T follicular helper cell (primary cell): ENCODE data around the gene CCRL2.
"Not testable (repeated sequence)": the region's sequence is repeated elsewhere in the genome, so short reads cannot be mapped to it uniquely, and the experiment has no call there.

ENCODE experiments used
- DNase-seq: peaks from one replicate; pipeline ENCODE4 v3.0.0-alpha.2; 2020; ENCODE audit warnings: low read depth

Gene CCRL2

DNA sequence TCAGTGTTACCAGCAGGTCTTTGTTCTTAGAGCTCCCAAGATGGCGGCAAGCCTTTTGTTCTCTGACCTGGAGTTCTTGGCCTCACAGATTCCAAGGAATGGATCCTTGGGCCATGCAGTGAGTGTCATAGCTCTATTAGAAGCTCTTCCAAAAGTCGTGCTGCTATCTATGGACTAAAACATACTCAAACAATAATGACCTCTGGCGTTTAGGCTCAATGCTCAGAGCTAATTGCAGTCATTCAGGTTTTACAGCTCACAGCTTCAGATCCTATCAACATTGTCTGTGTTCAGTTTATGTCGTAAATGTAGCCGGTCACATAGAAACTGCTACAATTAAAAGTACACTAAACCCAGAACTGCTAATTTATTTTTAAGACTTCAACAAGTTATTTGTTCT is 22.2 kb downstream of the CCRL2 start:
- DNase-seq, result no peak

DNA sequence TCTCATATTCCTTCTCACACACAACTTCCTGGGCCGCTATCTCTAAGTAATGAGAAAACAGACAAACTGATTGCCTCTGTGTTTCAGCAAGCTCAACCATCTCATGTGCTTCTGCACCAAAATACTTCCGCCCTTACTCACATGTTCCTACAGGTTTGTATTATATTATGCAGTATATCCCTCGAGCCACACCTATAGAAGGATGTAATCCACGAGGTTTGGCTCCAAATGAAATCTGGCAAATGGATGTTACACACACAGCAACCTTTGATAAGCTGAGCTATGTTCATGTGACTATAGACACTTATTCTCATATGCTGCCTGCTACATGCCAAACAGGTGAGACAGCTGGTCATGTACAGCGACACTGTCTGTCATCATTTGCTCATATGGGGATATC is 22.6 kb downstream of the CCRL2 start:
- no peak for DNase-seq

DNA sequence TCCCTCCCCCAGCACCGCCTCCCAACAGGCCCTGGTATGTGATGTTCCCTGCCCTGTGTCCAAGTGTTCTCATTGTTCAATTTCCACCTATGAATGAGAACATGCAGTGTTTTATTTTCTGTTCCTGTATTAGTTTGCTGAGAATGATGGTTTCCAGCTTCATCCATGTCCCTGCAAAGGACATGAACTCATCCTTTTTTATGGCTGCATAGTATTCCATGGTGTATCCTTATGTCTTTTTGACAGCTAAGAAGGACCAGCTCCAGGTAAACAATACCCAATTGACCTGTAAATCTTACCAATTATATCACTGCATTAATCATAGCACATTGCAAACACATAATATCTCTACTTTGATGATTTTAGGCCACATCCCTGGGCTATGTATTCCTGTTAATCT is 23.8 kb downstream of the CCRL2 start:
- DNase-seq, result not testable (repeated sequence)

DNA sequence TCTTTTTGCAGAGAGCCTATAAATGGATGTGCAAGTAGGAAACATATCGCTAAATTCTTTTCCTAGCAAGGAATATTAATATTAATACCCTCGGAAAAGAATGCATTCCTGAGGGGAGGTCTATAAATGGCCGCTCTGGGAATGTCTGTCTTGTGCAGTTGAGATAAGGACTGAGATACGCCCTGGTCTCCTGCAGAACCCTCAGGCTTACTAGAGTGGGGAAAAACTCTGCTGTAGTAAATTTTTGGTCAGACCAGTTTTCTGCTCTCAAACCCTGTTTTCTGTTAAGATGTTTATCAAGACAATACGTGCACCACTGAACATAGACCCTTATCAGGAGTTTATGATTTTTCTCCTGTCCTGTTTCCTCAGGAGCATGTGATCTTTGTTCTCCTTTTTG is 24.8 kb downstream of the CCRL2 start:
- DNase-seq, result not testable (repeated sequence)

DNA sequence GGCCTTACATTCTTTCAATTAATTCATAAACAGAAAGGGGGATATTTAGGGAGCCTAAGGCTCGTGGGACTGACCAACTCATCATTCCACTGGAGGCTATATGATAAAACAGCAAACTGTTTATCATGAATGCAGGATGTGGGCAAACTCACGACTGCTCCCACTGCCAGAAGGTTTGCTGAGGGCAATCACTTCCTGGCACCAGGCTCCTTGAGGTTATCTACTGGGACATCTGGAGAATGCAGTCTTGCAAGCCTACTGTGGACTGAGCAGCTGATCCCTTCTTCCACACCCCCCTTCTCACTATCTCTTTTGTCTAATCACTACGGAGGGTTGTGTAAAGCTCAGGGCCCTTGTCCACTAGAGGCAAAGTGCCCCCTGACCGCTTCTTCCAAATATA is 26.1 kb downstream of the CCRL2 start:
- DNase-seq, result not testable (repeated sequence)

DNA sequence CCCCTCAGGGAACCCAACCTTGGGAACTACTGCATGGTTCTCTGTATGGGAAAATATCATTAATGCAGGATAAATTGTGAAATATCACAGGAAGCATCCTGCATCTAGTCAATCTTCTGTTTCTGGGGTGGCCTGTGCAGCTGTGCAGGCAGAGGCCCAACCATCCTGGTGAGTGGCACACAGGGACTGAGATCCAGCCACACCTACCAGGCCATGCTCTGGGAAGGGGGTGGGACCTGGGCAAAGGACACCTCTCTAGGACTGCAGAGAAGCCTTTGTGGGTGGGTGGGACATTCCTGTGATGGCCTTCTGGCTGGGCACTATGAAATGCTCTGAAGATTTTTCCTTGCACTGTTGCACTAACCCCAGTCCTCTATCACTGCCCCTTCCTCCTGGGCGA is 26.8 kb downstream of the CCRL2 start:
- DNase-seq, result no peak

DNA sequence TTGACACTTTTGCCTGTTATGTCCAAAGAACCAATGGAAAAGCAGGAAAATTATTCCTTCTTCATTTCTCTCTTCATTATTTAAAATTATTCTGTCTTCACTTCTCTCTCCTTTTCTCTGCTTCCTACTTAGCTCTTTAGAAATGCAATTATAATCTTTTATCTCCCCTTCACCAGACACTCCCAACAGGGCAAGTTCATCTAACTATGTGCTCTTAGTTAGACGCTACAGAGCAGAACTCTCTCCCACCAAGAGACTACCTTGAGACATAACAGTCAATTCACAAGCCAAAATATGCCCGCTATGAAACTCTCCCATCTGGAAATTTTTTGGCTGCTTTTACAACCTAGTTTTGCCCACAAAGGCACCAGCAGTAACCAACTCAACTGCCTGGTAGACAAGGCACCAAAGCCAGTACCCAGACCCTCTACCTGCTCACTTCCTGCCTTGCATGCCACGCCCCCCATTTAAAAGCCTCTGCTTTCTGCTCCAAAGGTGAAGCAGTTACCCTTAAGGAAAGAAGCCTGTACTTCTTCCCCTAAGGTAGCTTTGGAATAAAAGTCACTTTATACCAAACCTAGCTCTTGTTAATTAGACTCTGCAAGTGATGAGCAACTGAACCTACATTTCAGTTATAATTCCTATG is 28.1 kb downstream of the CCRL2 start:
- no peak for DNase-seq

DNA sequence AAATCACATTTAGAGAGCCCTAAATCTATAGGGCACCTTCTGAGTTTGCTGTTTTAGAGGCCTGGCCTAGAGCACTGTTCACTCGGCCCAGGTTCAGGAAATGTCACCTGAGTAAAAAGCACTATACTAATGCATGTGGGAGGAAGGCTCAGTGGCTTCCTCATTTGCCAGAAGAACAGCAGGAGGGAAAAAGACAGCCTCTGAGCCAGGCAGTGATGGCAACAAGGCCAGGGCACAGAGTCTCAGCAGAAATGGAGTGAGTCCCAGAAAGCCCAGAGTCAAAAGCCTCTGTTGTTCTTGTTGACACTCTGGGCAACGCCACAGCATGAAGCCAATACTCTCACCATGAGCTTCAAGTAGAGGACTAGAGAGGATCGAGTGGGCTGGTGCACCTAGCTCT is 31.8 kb downstream of the CCRL2 start:
- DNase-seq, result no peak

DNA sequence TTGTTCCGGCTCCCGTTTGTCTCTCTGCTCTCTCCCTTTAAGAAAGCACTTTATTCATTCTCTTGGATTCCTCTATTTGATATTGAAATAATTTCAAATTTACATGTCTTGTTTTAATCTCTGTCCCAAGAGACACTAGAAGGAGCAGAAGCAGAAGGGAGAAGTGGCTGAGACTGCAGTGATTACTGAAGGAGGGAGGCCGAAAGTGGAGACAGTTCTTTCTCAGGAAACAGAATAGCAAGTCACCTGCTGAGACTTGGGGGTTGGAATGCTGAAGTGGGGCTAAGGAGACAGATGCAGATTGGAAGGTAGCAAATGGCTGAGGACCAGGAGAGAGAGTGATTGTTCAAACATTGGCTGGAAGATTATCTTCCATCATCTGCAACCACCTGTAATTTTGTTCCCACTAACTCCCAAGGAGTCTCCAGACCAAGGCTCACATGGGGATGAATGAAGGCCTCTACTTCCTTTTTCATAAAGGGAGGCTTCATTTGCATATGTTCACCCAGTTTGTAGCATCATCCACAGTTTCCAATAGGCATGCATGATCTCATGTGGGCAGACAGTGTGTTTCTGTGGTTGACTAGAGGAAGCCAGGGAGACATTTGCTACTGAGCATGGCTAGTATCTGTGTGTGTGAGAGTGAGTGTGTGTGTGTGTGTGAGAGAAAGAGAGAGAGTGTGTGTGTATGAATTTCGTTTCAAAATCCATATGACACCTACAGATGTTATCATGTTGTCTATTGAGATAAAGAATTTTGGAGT is 33.7 kb downstream of the CCRL2 start:
- no peak for DNase-seq

DNA sequence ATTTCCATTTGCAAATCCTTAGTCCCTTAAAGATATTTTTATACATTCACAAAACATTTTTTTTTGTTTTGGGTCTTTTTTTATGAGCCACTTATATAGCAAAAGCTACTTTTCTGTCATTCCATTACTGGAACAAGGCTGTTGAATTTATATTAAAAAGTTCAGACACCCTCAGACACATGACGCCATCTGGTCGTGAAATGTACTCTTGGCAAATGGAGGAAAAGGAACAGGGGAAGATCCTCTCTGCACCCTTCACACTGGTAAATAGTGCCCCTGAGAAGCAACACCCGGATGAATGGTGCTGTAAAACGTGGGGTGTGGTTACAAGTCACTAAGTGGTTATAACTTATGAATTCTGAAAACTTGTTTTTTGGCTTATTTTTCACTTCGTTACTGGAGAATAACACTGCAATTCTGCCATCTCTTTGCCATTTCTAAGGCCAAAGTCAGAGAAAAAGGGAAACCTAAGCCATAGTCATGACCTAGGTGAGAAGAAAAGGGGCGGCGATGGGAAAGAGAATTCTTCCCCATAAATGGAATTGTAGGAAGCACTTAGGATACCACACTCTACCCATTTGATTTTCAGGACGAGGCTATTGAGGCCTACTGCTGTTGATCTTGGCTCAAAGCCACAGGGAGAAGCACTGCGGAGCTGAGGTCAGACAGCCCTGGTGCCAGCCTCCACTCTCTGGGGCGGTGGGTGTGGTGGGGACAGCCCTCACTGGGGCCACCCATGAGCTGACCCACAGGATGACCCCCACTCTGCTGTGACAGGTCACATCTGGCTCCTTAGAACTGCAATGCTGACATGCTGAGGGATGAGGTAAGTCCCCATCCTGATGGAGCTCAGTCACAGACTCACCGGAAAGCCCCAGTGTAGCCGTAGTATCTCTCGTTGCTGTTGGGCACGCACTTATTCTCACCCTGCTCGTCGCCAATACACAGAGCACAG is 35.8 kb downstream of the CCRL2 start:
- DNase-seq, result no peak

DNA sequence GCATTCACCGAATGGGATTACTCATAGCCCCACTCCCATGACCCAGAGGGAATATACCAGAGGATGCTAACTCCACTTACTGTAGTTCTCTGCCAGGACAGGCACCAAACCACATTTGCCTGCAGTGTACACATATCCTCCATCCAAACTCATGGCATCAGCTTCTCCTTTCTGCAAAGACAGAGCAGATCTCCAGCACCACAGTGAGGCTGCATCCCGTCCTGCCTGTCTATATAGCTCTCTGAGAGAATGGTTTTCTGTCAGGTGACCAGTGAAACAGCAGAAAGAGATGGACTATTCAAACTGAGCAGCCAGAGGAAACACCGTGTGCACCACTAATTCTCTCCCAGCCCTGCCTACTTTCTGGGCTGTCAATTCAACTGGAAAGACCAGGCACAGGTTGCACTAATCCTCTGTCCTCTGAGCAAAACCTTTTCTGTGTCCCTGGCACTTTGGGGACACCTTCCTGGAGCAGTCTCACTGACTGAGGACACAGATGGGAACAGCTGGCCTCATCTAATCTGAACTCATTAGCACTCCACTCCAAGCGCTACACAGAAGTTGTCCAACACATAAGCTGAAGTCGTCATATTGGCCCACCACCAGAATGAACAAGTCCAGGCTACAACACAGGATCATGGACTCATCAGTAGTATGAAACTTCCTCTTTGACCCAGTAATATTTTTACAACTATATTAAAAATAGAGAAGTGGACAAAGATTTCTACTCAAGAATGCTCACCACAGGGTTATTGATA is 40.3 kb downstream of the CCRL2 start:
- DNase-seq, result no peak

DNA sequence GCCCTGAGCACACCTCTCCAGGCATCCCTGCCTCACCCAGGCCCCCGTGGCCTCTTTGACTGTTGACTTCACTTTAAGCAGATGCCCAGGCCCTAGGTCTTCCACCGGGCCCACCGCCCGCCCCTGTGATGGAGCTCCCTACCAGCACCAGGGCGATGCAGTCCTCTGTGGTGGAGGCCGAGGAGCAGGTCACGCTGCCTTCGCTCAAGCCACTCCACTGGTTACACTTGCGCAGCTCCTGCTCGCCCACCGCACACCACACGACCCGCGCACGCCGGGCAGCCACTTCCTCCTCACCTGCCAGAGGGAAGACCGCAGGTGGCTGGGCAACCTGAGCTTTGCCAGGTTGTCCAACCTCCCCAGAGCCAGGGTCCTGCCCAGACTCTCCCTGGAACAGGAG is 41.7 kb downstream of the CCRL2 start:
- no peak for DNase-seq

DNA sequence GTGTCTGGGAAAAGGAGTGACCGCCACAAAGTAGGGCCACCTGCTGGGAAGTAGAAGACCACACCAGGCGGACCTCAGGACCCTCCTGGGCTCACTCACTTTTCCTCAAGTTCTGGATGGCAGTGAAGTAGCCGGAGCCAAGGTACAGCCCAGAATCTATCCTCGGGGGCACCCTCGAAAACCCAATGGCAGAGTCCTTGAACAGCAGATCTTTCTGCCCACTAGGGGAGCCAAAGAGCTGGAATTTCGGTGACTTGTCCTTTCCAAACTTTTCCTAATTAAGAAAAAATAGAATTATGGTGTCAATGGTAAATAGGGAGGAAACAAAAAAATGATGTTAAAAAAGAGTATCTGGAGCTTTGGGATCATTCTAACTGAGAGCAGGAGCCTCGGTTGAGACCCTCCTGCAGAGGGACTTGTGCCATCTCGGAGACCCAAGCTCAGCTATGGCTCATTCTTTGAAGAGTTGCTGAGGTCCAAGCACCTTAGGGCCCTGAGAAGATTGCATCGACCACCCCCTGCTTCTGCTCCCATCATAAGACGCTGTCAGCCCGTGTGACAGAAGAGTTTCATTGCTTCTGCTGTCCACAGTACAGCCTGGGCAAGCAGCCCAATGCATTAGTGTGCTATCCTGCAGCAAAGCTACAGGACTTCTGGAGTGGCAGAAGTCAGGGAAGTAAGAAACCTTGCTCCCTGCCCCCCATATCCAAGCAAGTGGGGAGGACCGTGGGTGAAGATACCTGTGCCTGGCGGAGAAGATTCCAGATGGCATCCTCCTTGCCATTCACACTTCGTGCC is 42.9 kb downstream of the CCRL2 start:
- no peak for DNase-seq

DNA sequence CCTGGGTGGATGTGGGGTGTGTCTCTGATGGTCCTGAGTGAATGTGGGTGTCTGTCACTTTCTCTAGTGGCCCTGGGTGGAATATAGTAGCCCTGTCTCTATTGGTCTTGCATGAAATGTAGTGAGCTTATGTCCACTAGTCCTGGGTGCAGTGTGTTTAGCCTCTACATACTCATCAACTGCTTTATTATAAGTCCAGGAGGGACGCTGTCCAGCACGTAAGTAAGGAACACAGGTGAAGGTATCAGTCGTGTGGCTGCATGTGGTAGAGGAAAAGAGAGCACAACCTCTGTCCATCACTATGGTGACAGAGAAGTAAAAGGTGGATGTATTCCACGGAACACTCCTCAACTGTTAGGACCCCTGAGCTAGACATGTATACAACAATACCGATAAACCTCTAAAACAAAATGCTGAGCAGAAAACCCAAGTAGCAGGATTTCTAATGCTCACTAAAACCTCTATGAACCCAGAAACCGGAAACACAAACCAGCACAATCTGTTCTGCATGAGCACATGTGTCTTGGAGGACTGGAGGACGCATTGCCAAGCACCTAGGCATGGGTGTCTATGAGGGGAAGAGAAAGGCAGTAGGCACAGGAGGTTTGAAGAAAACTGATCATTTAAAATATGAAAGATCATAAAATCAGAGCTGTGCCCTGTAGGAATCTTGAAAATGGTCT is 46.6 kb downstream of the CCRL2 start:
- no peak for DNase-seq

DNA sequence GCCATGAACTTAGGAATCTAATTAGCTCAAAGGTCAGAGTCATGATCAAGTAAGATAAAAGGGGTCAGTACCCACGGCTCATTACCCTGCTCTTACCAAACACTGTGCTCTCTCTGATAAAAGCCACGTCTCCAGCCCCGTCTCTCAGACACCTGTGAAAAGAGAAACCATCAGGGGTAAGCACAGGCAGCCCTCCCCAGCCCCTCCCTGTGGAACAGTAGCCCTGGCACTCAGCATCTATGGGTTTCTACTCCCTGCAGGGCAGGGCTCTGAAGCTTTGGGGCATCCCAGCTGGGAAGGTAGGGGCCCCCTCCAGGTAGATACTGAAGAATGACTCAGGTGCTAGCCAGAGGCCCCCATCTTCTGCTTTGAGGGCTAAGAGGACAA is 47.1 kb downstream of the CCRL2 start:
- no peak for DNase-seq

DNA sequence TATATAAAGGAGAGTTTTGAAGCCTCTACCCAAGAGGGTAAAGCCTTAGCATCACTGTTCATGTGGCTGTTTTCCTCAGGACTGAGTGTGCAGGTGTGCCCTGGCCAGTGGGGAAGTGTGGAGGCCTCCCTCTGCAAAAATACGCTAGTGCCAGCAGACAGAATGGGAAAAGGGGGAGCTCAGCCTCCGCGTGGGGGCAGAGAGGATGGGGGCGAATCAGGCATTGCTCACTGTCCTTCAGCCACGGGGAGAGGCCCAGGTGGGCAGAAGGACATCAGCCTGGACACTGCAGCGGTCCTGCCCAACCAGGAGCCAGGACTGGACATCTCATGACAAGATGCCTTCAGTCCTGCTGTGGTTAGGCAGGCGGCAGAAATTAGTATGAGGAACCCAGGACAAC is 47.5 kb downstream of the CCRL2 start:
- DNase-seq, result no peak

DNA sequence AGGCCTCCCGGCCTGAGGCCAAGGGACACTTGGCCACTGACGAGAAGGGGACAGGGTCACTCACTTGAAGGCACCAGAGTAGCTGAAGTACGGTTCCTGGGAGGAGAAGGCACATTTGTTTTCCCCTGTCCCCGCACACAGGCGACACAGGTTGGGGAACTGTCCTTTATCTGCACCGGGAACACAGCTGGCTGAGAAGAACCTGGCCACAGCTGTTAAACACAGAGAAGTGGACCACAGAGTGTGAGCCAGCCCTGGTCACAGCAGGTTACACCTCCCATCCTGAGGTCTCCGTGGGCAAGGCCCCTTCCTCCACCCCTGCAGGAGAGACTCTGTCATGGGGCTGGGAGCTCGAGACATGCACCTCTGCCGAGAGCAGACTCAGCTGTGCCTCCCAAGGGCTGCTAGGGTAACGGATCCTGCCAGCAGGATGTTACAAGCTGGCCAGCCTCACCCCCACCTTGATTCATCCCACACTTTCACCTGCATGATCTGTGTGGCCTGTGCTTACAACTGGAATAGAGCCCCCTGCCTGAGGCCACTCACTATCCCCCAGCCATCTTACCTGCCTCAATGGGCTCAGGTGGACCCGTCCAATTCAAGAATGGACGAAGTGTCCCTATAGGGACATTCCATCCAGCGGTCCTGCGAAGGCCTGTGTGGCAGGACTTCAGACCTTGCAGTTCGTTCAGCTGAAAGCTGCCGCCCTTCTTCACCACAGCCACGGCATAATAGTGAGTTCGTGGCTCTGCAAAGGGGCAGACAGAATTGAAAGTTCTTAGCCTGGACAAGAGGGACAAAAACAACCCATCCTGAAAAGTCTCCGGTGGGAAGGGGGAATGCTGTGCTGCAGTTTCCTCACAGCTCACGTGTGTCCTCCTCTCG is 48.4 kb downstream of the CCRL2 start:
- no peak for DNase-seq

DNA sequence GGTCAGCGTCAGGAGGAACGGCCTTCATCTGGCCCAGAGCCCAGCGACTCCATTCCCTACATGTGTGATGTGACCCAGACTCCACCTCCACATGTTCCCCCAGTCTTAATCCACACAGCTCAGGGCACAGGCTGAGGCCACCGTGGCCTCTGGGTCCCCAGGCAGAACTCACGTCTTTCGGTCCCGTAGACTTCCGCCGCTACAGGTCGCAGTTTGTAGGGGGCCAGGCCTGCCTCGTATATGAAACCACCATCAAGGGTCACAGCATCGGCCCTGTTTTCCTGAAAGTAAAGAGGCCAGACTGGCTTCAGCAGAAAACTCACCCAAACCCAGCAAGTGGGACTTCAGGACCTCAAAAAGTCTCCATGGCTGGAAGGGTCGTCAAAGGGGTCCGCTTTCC is 49.1 kb downstream of the CCRL2 start:
- DNase-seq, result no peak
